HEK293 (cell line): Measurements from ENCODE around the gene LDLRAD3.

ENCODE experiments used
- CTCF ChIA-PET: fragments of 350-600 bp; formaldehyde crosslinking; extraction: SDS; loops from one replicate; lab custom pipeline; 2021; ENCODE audit warnings: antibody characterized with exemption; lab: Yijun Ruan, JAX
- POLR2A ChIA-PET: fragments of 300-600 bp; formaldehyde crosslinking; extraction: SDS; loops from one replicate; lab custom pipeline; 2020; ENCODE audit warnings: antibody characterized with exemption, inconsistent platforms; lab: Yijun Ruan, JAX
- H3K27ac ChIP-seq: fragments of 200-500 bp; sonication (Bioruptor generic); 2 replicates; pipeline ENCODE4 v1.5.1; 2014; ENCODE audit warnings: low read depth, low read length, control low read depth, inconsistent platforms; ENCODE audit errors: extremely low read depth
- H3K36me3 ChIP-seq, 2 experiments: fragments of 200-500 bp in 1 of 2; sonication (Bioruptor generic) in 1 of 2; 1 replicate in 1 of 2; 2 replicates in 1 of 2; pipeline ENCODE4 v1.5.1; 2014 to 2017; ENCODE audit warnings: inconsistent platforms in 2 of 2, low read length in 2 of 2; ENCODE audit not compliant: control insufficient read depth in 2 of 2, insufficient read depth in 1 of 2
- H3K4me1 ChIP-seq: fragments of 200-500 bp; sonication (Bioruptor generic); 2 replicates; pipeline ENCODE4 v1.5.1; 2014; ENCODE audit warnings: mild to moderate bottlenecking, low read length, inconsistent platforms; ENCODE audit not compliant: control insufficient read depth, insufficient read depth
- H3K4me3 ChIP-seq: 2 replicates; pipeline ENCODE4 v1.5.1; 2011; ENCODE audit warnings: low read depth, mild to moderate bottlenecking, control low read depth, low read length, moderate library complexity
- H3K9me3 ChIP-seq: fragments of 200-500 bp; sonication (Bioruptor generic); 2 replicates; pipeline ENCODE4 v1.5.1; 2014; ENCODE audit warnings: low read depth, low read length, inconsistent platforms; ENCODE audit not compliant: control insufficient read depth, insufficient read depth
- GLIS2 ChIP-seq: fragments of 450-650 bp; formaldehyde crosslinking; IDR thresholded peaks from 2 replicates; pipeline ENCODE4 v1.5.1; 2016; ENCODE audit warnings: missing biosample characterization, missing genetic modification characterization
- TRIM28 ChIP-seq: IDR thresholded peaks from 2 replicates; pipeline ENCODE4 v1.6.1; 2011; ENCODE audit warnings: low read length, control low read depth, borderline replicate concordance
- ZBTB21 ChIP-seq: fragments of 450-650 bp; formaldehyde crosslinking; IDR thresholded peaks from 2 replicates; pipeline ENCODE4 v1.5.1; 2017; ENCODE audit warnings: missing biosample characterization, missing genetic modification characterization
- ZEB2 ChIP-seq: fragments of 450-650 bp; formaldehyde crosslinking; IDR thresholded peaks from 2 replicates; pipeline ENCODE4 v1.5.1; 2016; ENCODE audit warnings: missing biosample characterization, missing genetic modification characterization
- ZFP41 ChIP-seq: fragments of 450-650 bp; formaldehyde crosslinking; IDR thresholded peaks from 2 replicates; pipeline ENCODE4 v1.5.1; 2016; ENCODE audit warnings: missing biosample characterization, missing genetic modification characterization, borderline replicate concordance
- ZNF157 ChIP-seq: fragments of 450-650 bp; formaldehyde crosslinking; IDR thresholded peaks from 2 replicates; pipeline ENCODE4 v1.5.1; 2016; ENCODE audit warnings: missing biosample characterization, missing genetic modification characterization
- ZNF175 ChIP-seq: fragments of 450-650 bp; formaldehyde crosslinking; IDR thresholded peaks from 2 replicates; pipeline ENCODE4 v1.5.1; 2016; ENCODE audit warnings: missing biosample characterization, missing genetic modification characterization
- ZNF2 ChIP-seq: fragments of 450-650 bp; formaldehyde crosslinking; IDR thresholded peaks from 2 replicates; pipeline ENCODE4 v1.5.1; 2016; ENCODE audit warnings: missing biosample characterization, missing genetic modification characterization
- ZNF239 ChIP-seq: fragments of 450-650 bp; formaldehyde crosslinking; IDR thresholded peaks from 2 replicates; pipeline ENCODE4 v1.5.1; 2016; ENCODE audit warnings: missing biosample characterization, missing genetic modification characterization
- ZNF416 ChIP-seq: fragments of 450-650 bp; formaldehyde crosslinking; IDR thresholded peaks from 2 replicates; pipeline ENCODE4 v1.5.1; 2016; ENCODE audit warnings: missing biosample characterization, missing genetic modification characterization
- ZNF510 ChIP-seq: fragments of 450-650 bp; formaldehyde crosslinking; IDR thresholded peaks from 2 replicates; pipeline ENCODE4 v1.5.1; 2018; ENCODE audit warnings: mild to moderate bottlenecking, missing genetic modification characterization, missing biosample characterization; ENCODE audit not compliant: insufficient replicate concordance
- ZNF544 ChIP-seq: fragments of 450-650 bp; formaldehyde crosslinking; IDR thresholded peaks from 2 replicates; pipeline ENCODE4 v1.5.0; 2017; ENCODE audit warnings: missing biosample characterization, missing genetic modification characterization
- ZNF548 ChIP-seq: fragments of 450-650 bp; formaldehyde crosslinking; IDR thresholded peaks from 2 replicates; pipeline ENCODE4 v1.5.1; 2016; ENCODE audit warnings: missing biosample characterization, missing genetic modification characterization
- ZNF623 ChIP-seq: fragments of 450-650 bp; formaldehyde crosslinking; IDR thresholded peaks from 2 replicates; pipeline ENCODE4 v1.5.1; 2016; ENCODE audit warnings: missing biosample characterization, missing genetic modification characterization
- ZNF645 ChIP-seq: fragments of 450-650 bp; formaldehyde crosslinking; IDR thresholded peaks from 2 replicates; pipeline ENCODE4; 2016; ENCODE audit warnings: missing biosample characterization, missing genetic modification characterization
- ZNF792 ChIP-seq: fragments of 450-650 bp; formaldehyde crosslinking; IDR thresholded peaks from 2 replicates; pipeline ENCODE4 v1.5.1; 2016; ENCODE audit warnings: missing biosample characterization, missing genetic modification characterization
- ZSCAN23 ChIP-seq: fragments of 450-650 bp; formaldehyde crosslinking; IDR thresholded peaks from 2 replicates; pipeline ENCODE4 v1.5.1; 2016; ENCODE audit warnings: missing biosample characterization, missing genetic modification characterization
- TF ChIP-seq, protein P1 (sequence below): fragments of 450-650 bp; formaldehyde crosslinking; IDR thresholded peaks from 2 replicates; pipeline ENCODE4 v1.5.1; 2016; ENCODE audit warnings: missing biosample characterization, missing genetic modification characterization
- TF ChIP-seq, protein P2 (sequence below): fragments of 450-650 bp; formaldehyde crosslinking; IDR thresholded peaks from 2 replicates; pipeline ENCODE4 v1.5.1; 2016; ENCODE audit warnings: missing biosample characterization, missing genetic modification characterization
- TF ChIP-seq, protein P3 (sequence below): fragments of 450-650 bp; formaldehyde crosslinking; IDR thresholded peaks from 2 replicates; pipeline ENCODE4 v1.5.1; 2017; ENCODE audit warnings: missing biosample characterization, missing genetic modification characterization
- TF ChIP-seq, protein P4 (sequence below): IDR thresholded peaks from 2 replicates; pipeline ENCODE4 v1.6.1; 2011; ENCODE audit warnings: mild to moderate bottlenecking, low read depth, low read length, borderline replicate concordance
- TF ChIP-seq, protein P5 (sequence below): fragments of 450-650 bp; formaldehyde crosslinking; IDR thresholded peaks from 2 replicates; pipeline ENCODE4 v1.5.1; 2016; ENCODE audit warnings: missing biosample characterization, missing genetic modification characterization

The LDLRAD3 gene

DNA sequence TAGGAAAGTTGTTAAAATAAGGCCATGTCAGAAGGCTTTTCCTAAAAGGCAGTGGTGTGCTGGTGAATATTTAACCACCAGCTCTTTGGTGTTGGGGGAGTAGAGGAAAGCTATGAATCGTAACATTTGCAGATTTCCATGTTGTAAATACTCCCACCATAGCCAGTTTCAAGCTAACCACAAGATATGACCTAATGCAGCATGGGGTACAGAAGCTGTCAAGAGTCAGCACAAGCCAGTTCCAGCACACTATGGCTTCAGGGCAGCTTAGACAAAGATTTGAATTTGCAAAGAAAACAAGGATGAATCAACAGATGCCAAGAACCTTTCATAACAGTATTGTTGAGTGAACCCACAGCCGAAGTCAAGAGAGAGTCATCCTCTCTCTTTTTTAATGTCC is 305.4 kb downstream of the LDLRAD3 start:
- Histone ChIP-seq H3K9me3 (no peaks in the 10 kb centered on the region), H3K27ac (no peak overlapping the region), H3K4me1 (no peaks in the 10 kb centered on the region), H3K36me3 (no peaks in the 10 kb centered on the region), H3K4me3 (no peak overlapping the region)
- CTCF ChIA-PET = interaction anchor here (0.6 to 2.4 kb wide), 8 partner anchors 9 to 761 kb away, joined by 3 to 27 read pairs (median 4); no protein-coding TSS in a partner anchor
- TF ChIP-seq, protein P1, sequence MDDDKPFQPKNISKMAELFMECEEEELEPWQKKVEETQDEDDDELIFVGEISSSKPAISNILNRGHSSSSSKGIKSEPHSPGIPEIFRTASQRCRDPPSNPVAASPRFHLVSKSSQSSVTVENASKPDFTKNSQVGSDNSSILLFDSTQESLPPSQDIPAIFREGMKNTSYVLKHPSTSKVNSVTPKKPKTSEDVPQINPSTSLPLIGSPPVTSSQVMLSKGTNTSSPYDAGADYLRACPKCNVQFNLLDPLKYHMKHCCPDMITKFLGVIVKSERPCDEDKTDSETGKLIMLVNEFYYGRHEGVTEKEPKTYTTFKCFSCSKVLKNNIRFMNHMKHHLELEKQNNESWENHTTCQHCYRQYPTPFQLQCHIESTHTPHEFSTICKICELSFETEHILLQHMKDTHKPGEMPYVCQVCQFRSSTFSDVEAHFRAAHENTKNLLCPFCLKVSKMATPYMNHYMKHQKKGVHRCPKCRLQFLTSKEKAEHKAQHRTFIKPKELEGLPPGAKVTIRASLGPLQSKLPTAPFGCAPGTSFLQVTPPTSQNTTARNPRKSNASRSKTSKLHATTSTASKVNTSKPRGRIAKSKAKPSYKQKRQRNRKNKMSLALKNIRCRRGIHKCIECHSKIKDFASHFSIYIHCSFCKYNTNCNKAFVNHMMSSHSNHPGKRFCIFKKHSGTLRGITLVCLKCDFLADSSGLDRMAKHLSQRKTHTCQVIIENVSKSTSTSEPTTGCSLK (tag by site-specific recombination) = no peak
- no peak for TF ChIP-seq ZNF175 (tag by site-specific recombination)
- TF ChIP-seq ZNF416 (tag by site-specific recombination) = no peak
- no peak for TF ChIP-seq ZFP41
- TF ChIP-seq ZBTB21 (tag by site-specific recombination) = no peak
- TF ChIP-seq GLIS2 (tag by site-specific recombination) = no peak
- no peak for TF ChIP-seq ZNF510
- TF ChIP-seq ZNF792 (tag by site-specific recombination) = no peak
- TF ChIP-seq ZNF623 (tag by site-specific recombination) = no peak
- TF ChIP-seq, protein P2, sequence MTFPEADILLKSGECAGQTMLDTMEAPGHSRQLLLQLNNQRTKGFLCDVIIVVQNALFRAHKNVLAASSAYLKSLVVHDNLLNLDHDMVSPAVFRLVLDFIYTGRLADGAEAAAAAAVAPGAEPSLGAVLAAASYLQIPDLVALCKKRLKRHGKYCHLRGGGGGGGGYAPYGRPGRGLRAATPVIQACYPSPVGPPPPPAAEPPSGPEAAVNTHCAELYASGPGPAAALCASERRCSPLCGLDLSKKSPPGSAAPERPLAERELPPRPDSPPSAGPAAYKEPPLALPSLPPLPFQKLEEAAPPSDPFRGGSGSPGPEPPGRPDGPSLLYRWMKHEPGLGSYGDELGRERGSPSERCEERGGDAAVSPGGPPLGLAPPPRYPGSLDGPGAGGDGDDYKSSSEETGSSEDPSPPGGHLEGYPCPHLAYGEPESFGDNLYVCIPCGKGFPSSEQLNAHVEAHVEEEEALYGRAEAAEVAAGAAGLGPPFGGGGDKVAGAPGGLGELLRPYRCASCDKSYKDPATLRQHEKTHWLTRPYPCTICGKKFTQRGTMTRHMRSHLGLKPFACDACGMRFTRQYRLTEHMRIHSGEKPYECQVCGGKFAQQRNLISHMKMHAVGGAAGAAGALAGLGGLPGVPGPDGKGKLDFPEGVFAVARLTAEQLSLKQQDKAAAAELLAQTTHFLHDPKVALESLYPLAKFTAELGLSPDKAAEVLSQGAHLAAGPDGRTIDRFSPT (tag by site-specific recombination) = no peak
- TF ChIP-seq, protein P3, sequence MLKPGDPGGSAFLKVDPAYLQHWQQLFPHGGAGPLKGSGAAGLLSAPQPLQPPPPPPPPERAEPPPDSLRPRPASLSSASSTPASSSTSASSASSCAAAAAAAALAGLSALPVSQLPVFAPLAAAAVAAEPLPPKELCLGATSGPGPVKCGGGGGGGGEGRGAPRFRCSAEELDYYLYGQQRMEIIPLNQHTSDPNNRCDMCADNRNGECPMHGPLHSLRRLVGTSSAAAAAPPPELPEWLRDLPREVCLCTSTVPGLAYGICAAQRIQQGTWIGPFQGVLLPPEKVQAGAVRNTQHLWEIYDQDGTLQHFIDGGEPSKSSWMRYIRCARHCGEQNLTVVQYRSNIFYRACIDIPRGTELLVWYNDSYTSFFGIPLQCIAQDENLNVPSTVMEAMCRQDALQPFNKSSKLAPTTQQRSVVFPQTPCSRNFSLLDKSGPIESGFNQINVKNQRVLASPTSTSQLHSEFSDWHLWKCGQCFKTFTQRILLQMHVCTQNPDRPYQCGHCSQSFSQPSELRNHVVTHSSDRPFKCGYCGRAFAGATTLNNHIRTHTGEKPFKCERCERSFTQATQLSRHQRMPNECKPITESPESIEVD (tag by site-specific recombination) = no peak
- TF ChIP-seq, protein P4, sequence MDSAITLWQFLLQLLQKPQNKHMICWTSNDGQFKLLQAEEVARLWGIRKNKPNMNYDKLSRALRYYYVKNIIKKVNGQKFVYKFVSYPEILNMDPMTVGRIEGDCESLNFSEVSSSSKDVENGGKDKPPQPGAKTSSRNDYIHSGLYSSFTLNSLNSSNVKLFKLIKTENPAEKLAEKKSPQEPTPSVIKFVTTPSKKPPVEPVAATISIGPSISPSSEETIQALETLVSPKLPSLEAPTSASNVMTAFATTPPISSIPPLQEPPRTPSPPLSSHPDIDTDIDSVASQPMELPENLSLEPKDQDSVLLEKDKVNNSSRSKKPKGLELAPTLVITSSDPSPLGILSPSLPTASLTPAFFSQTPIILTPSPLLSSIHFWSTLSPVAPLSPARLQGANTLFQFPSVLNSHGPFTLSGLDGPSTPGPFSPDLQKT = no peak
- TF ChIP-seq TRIM28 = no peak
- POLR2A ChIA-PET = interaction anchor here (0.6 kb wide), 1 partner anchor 91 kb away, joined by 5 read pairs; no protein-coding TSS in a partner anchor

DNA sequence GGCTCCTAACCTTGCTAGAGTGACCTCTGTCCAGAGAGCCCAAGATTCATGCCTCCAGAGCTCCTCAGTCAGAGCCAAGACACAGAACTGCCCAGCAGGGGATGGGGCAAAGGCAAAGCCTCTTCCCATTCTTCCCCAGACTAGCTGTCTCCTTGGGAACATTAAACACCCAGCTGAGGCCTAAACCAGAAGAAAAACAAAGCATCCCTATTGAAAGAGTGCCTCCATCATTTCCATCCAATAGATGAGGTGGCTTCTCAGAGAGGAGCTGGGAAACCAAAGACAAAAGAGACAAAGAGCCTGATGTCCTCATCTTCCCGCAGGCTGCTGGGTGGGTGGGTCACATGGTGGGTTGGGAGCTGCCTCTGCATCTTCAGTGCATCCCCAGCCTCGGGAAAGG is 308.0 kb downstream of the LDLRAD3 start:
- Histone ChIP-seq H3K4me3 (no peak overlapping the region), H3K4me1 (no peaks in the 10 kb centered on the region), H3K36me3 (no peaks in the 10 kb centered on the region), H3K27ac (no peak overlapping the region), H3K9me3 (no peaks in the 10 kb centered on the region)
- CTCF ChIA-PET = interaction anchor here (0.9 kb wide), 1 partner anchor 15 kb away, joined by 3 read pairs; no protein-coding TSS in a partner anchor
- TF ChIP-seq ZNF2 = no peak
- TF ChIP-seq ZEB2 (tag by site-specific recombination) = no peak
- TF ChIP-seq ZNF544 = no peak
- TF ChIP-seq ZNF645 (tag by site-specific recombination) = no peak
- TF ChIP-seq, protein P5, sequence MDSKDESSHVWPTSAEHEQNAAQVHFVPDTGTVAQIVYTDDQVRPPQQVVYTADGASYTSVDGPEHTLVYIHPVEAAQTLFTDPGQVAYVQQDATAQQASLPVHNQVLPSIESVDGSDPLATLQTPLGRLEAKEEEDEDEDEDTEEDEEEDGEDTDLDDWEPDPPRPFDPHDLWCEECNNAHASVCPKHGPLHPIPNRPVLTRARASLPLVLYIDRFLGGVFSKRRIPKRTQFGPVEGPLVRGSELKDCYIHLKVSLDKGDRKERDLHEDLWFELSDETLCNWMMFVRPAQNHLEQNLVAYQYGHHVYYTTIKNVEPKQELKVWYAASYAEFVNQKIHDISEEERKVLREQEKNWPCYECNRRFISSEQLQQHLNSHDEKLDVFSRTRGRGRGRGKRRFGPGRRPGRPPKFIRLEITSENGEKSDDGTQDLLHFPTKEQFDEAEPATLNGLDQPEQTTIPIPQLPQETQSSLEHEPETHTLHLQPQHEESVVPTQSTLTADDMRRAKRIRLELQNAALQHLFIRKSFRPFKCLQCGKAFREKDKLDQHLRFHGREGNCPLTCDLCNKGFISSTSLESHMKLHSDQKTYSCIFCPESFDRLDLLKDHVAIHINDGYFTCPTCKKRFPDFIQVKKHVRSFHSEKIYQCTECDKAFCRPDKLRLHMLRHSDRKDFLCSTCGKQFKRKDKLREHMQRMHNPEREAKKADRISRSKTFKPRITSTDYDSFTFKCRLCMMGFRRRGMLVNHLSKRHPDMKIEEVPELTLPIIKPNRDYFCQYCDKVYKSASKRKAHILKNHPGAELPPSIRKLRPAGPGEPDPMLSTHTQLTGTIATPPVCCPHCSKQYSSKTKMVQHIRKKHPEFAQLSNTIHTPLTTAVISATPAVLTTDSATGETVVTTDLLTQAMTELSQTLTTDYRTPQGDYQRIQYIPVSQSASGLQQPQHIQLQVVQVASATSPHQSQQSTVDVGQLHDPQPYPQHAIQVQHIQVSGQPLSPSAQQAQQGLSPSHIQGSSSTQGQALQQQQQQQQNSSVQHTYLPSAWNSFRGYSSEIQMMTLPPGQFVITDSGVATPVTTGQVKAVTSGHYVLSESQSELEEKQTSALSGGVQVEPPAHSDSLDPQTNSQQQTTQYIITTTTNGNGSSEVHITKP (tag by site-specific recombination) = no peak
- TF ChIP-seq ZSCAN23 = no peak
- TF ChIP-seq ZNF239 (tag by site-specific recombination) = no peak
- no peak for TF ChIP-seq ZNF548 (tag by site-specific recombination)
- no peak for TF ChIP-seq ZNF157 (tag by site-specific recombination)
- POLR2A ChIA-PET = no interaction called here
